Measurements from ENCODE around the gene NEUROG1.

- TF ChIP-seq CTCF (conservative IDR thresholded peaks at IDR 0.05; ENCODE audit: low read depth, low read length) (no peak), EZH2 (IDR thresholded peaks at IDR 0.05; ENCODE audit: borderline replicate concordance, low read depth, low read length, poor library complexity, severe bottlenecking) (no peak)
These were observed 47.8 kb downstream of the NEUROG1 start for GRCh38 chr5:135487839-135488514.
